Coronary artery (tissue), 2 donors: Measurements from ENCODE around the gene GPATCH11.

ENCODE experiments used
- DNase-seq: peaks from one replicate; pipeline ENCODE4 v3.0.0-alpha.2; 2017; ENCODE audit warnings: low spot score
- H3K27ac ChIP-seq, 2 donors: fragments of 200-600 bp; sonication (generic); one replicate each; pipeline ENCODE4 v1.5.1; 2016 to 2019
- H3K4me3 ChIP-seq: fragments of 200-600 bp; sonication (generic); 2 replicates; pipeline ENCODE4 v1.5.1; 2016; ENCODE audit warnings: mild to moderate bottlenecking, moderate library complexity
- CTCF ChIP-seq: fragments of 200-600 bp; sonication (generic); IDR thresholded peaks from one replicate; pipeline ENCODE4 v1.5.1; 2019; ENCODE audit warnings: antibody characterized with exemption

Gene GPATCH11

GRCh38 chr2:37085731-37086147 lies 1.4 kb downstream of the GPATCH11 start:
- Histone ChIP-seq H3K27ac (no peak overlapping the region), H3K4me3 (no peak overlapping the region)
- no peak for TF ChIP-seq CTCF
- DNase-seq: no peak

- H3K4me3 ChIP-seq: no peak overlapping the region
- DNase-seq: no peak
- TF ChIP-seq CTCF: no peak
- H3K27ac ChIP-seq: no peak overlapping the region
Measured at GRCh38 chr2:37090019-37090477, 5.7 kb downstream of the GPATCH11 start.

GRCh38 chr2:37091873-37092272 lies 7.6 kb downstream of the GPATCH11 start:
- no peak for TF ChIP-seq CTCF
- no peak for DNase-seq
- H3K27ac ChIP-seq: no peak overlapping the region
- no peak overlapping the region for H3K4me3 ChIP-seq

GRCh38 chr2:37096568-37096967 lies 12.2 kb downstream of the GPATCH11 start:
- TF ChIP-seq CTCF: no peak
- DNase-seq: no peak
- Histone ChIP-seq H3K4me3 (no peak overlapping the region), H3K27ac (no peak overlapping the region)

- no peak overlapping the region for H3K4me3 ChIP-seq
- H3K27ac ChIP-seq: no peak overlapping the region
- no peak for TF ChIP-seq CTCF
- no peak for DNase-seq
Measured at GRCh38 chr2:37098416-37099118, 14.2 kb downstream of the GPATCH11 start.

- DNase-seq: no peak
- no peak for TF ChIP-seq CTCF
- Histone ChIP-seq H3K4me3 (no peak overlapping the region), H3K27ac (no peak overlapping the region)
Measured at GRCh38 chr2:37100054-37100453, 15.7 kb downstream of the GPATCH11 start.

GRCh38 chr2:37102588-37102987 lies 18.3 kb downstream of the GPATCH11 start:
- no peak for DNase-seq
- no peak for TF ChIP-seq CTCF

More at GRCh38 chr2:37102588-37102987, 18.3 kb downstream of the GPATCH11 start:
- Histone ChIP-seq H3K27ac (no peak overlapping the region), H3K4me3 (no peak overlapping the region)
